Small intestine (tissue), 7 donors: ENCODE results near the gene SHOC2. TPM values are rescaled to one million over a fixed set of nuclear protein-coding genes. Genes with fewer than 3 reads are reported as not detected.
A peak's percentile ranks its signal among the peaks of the same experiment; 100 is the strongest.

Experiments
- DNase-seq, 2 donors: peaks; one replicate each; pipeline versions ENCODE4 v3.0.0 to v3.0.0-alpha.2; 2013
- FAIRE-seq: peaks from 2 replicates; lab custom pipeline; 2012; peaks lifted over from hg19 to GRCh38; lab: Jason Lieb, UNC
- H3K27ac ChIP-seq, 3 donors: one replicate each; pipeline ENCODE4 v1.5.1; 2013; ENCODE audit warnings: low read length in 2 of 3, mild to moderate bottlenecking in 2 of 3, control low read depth in 1 of 3, inconsistent platforms in 1 of 3, low read depth in 1 of 3, moderate library complexity in 1 of 3
- H3K27me3 ChIP-seq, 3 donors: one replicate each; pipeline ENCODE4 v1.6.1; 2013; ENCODE audit warnings: low read length in 3 of 3, inconsistent platforms in 1 of 3; ENCODE audit not compliant: control insufficient read depth in 3 of 3, insufficient read depth in 3 of 3
- H3K36me3 ChIP-seq, 3 donors: one replicate each; pipeline ENCODE4 v1.6.1; 2013; ENCODE audit warnings: low read length in 3 of 3, inconsistent platforms in 1 of 3, low read depth in 1 of 3, mild to moderate bottlenecking in 1 of 3, moderate library complexity in 1 of 3; ENCODE audit not compliant: control insufficient read depth in 3 of 3, insufficient read depth in 2 of 3
- H3K4me1 ChIP-seq, 3 donors: one replicate each; pipeline ENCODE4 v1.6.1; 2013; ENCODE audit warnings: low read length in 2 of 3, inconsistent platforms in 1 of 3, low read depth in 1 of 3, mild to moderate bottlenecking in 1 of 3, moderate library complexity in 1 of 3; ENCODE audit not compliant: control insufficient read depth in 3 of 3, insufficient read depth in 2 of 3
- H3K4me3 ChIP-seq, 3 donors: one replicate each; pipeline ENCODE4 v1.5.1; 2013; ENCODE audit warnings: low read length in 3 of 3, control low read depth in 1 of 3, inconsistent platforms in 1 of 3, low read depth in 1 of 3, mild to moderate bottlenecking in 1 of 3, moderate library complexity in 1 of 3
- H3K9me3 ChIP-seq, 2 donors: one replicate each; pipeline ENCODE4 v1.6.1; 2013; ENCODE audit warnings: low read depth in 1 of 2, low read length in 1 of 2; ENCODE audit not compliant: control insufficient read depth in 2 of 2, insufficient read depth in 1 of 2
- WGBS, 3 donors: extraction: QIAGEN DNeasy Blood & Tissue Kit; methylation state at CpG; one replicate each; pipeline ENCODE4 v1.1.7; 2013; 5-methylcytosine and 5-hydroxymethylcytosine counted together
- polyA plus RNA-seq, 4 donors: library from polyadenylated mRNA; stranded (reverse) in 3 of 4; unstranded in 1 of 4; fragments of 200-250 nt in 3 of 4; fragments of 120-200 nt in 1 of 4; gene quantifications; one replicate each; pipeline versions ENCODE4 v1.2.1 to v1.2.3, GENCODE V29; 2013
- donor health status: healthy with polysubstance abuse.
- donor health status: control.
- donor health status: control.
- donor health status: Bipolar disorder and iron deficiency.
- donor health status: healthy.

The SHOC2 gene
- polyA plus RNA-seq, 4 donors = 17.8 to 34.5 (median 25.3) TPM

GRCh38 chr10:110892602-110893288 is 26.7 kb upstream of the SHOC2 start:
- no peak for FAIRE-seq
- Histone ChIP-seq H3K36me3 (peaks cover 8 to 15% (median 9%) of the 10 kb centered on the region in 3 donors), H3K4me1 (peaks cover 0 to 9% (median 2%) of the 10 kb centered on the region in 3 donors), H3K27ac (no peak overlapping the region), H3K4me3 (no peak overlapping the region), H3K9me3 (no peaks in the 10 kb centered on the region), H3K27me3 (no peaks in the 10 kb centered on the region)
- WGBS, 3 donors = 66 to 83% (median 77%) methylated on average over 3 of the region's 3 CpGs
- no peak for DNase-seq

GRCh38 chr10:110893559-110894179 is 25.7 kb upstream of the SHOC2 start:
- peaks cover 0 to 9% (median 2%) of the 10 kb centered on the region in 3 donors for H3K4me1 ChIP-seq
- peaks cover 8 to 15% (median 9%) of the 10 kb centered on the region in 3 donors for H3K36me3 ChIP-seq
- 20 to 28% (median 23%) methylated on average over 4 of the region's 4 CpGs for WGBS, 3 donors
- no peak overlapping the region for H3K27ac ChIP-seq
- no peaks in the 10 kb centered on the region for H3K27me3 ChIP-seq
- H3K4me3 ChIP-seq = no peak overlapping the region
- DNase-seq (peak; percentile 54 to 61), FAIRE-seq (peak; percentile 47)
- no peaks in the 10 kb centered on the region for H3K9me3 ChIP-seq

- no peak overlapping the region for H3K4me3 ChIP-seq
- H3K4me1 ChIP-seq = peaks cover 0 to 9% (median 2%) of the 10 kb centered on the region in 3 donors
- DNase-seq (no peak), FAIRE-seq (no peak)
- H3K27me3 ChIP-seq = no peaks in the 10 kb centered on the region
- H3K27ac ChIP-seq = no peak overlapping the region
- H3K36me3 ChIP-seq = peaks cover 8 to 19% (median 12%) of the 10 kb centered on the region in 3 donors
- WGBS, 3 donors = 81 to 92% (median 85%) methylated on average over 1 of the region's 1 CpG
- no peaks in the 10 kb centered on the region for H3K9me3 ChIP-seq
Observed at GRCh38 chr10:110897184-110897583, 22.2 kb upstream of the SHOC2 start.

GRCh38 chr10:110898391-110898790 is 21.0 kb upstream of the SHOC2 start:
- FAIRE-seq = no peak
- peaks cover 0 to 9% (median 2%) of the 10 kb centered on the region in 3 donors for H3K4me1 ChIP-seq
- no peaks in the 10 kb centered on the region for H3K9me3 ChIP-seq
- no peak overlapping the region for H3K27ac ChIP-seq
- DNase-seq = no peak
- no peak overlapping the region for H3K4me3 ChIP-seq
- H3K27me3 ChIP-seq = no peaks in the 10 kb centered on the region
- peaks cover 11 to 25% (median 12%) of the 10 kb centered on the region in 3 donors for H3K36me3 ChIP-seq

GRCh38 chr10:110900983-110901382 is 18.4 kb upstream of the SHOC2 start:
- Histone ChIP-seq H3K4me3 (no peak overlapping the region), H3K27ac (no peak overlapping the region), H3K36me3 (peaks cover 4 to 19% (median 11%) of the 10 kb centered on the region in 3 donors), H3K4me1 (peaks cover 0 to 8% (median 2%) of the 10 kb centered on the region in 3 donors), H3K9me3 (no peaks in the 10 kb centered on the region), H3K27me3 (no peaks in the 10 kb centered on the region)
- WGBS, 3 donors = 95 to 96% (median 96%) methylated on average over 2 of the region's 2 CpGs
- FAIRE-seq (no peak), DNase-seq (no peak)

- no peaks in the 10 kb centered on the region for H3K9me3 ChIP-seq
- H3K4me1 ChIP-seq = peaks cover 0 to 1% (median 0%) of the 10 kb centered on the region in 3 donors
- WGBS, 3 donors = 77 to 81% (median 79%) methylated on average over 7 of the region's 7 CpGs
- no peak overlapping the region for H3K4me3 ChIP-seq
- FAIRE-seq = no peak
- H3K36me3 ChIP-seq = peaks cover 3 to 13% (median 11%) of the 10 kb centered on the region in 3 donors
- H3K27me3 ChIP-seq = no peaks in the 10 kb centered on the region
- DNase-seq = no peak
- no peak overlapping the region for H3K27ac ChIP-seq
Observed at GRCh38 chr10:110901954-110902819, 17.2 kb upstream of the SHOC2 start.

- peak overlapping the region in 1 of 3 donors; percentile 39 for H3K27ac ChIP-seq
- FAIRE-seq = no peak
- no peaks in the 10 kb centered on the region for H3K27me3 ChIP-seq
- WGBS, 3 donors = 73 to 80% (median 75%) methylated on average over 3 of the region's 3 CpGs
- H3K9me3 ChIP-seq = no peaks in the 10 kb centered on the region
- H3K4me1 ChIP-seq = no peaks in the 10 kb centered on the region
- H3K4me3 ChIP-seq = no peak overlapping the region
- peaks cover 3 to 13% (median 11%) of the 10 kb centered on the region in 3 donors for H3K36me3 ChIP-seq
- no peak for DNase-seq
Observed at GRCh38 chr10:110903280-110904278, 15.8 kb upstream of the SHOC2 start.
